GM12878 (cell line): ENCODE data around the gene APEX2. TPM values are rescaled to one million over a fixed set of nuclear protein-coding genes. Genes with fewer than 3 reads are reported as not detected.

Experiments
- ATAC-seq: fragments of 200-7000 bp; cut with Tn5 transposase; 3 replicates; pipeline ENCODE4 v1.9.1; 2020; ENCODE audit warnings: mild to moderate bottlenecking, moderate library complexity
- BruUV-seq: library from RNA; stranded (reverse); fragments of 400-500 nt; replicated peaks from 2 replicates; lab custom pipeline; 2021; lab: Mats Ljungman, UMichigan
- CTCF ChIA-PET: fragments of 300-600 bp; sonication (Branson Sonifier 250); formaldehyde crosslinking; extraction: SDS; loops from one replicate; lab custom pipeline; 2021; ENCODE audit warnings: inconsistent platforms; lab: Yijun Ruan, JAX
- POLR2A ChIA-PET: fragments of 350-600 bp; formaldehyde crosslinking; extraction: SDS; loops from one replicate; lab custom pipeline; 2021; ENCODE audit warnings: inconsistent platforms; lab: Charles Lee
- RAD21 ChIA-PET: fragments of 300-600 bp; sonication (Branson Sonifier 250); formaldehyde crosslinking; loops from one replicate; lab custom pipeline; 2023; ENCODE audit warnings: antibody characterized with exemption; ENCODE audit not compliant: unreplicated experiment; lab: Charles Lee
- SMC1A ChIA-PET: fragments of 300-600 bp; sonication (Branson Sonifier 250); formaldehyde crosslinking; loops from one replicate; lab custom pipeline; 2023; ENCODE audit not compliant: unreplicated experiment, uncharacterized antibody; lab: Charles Lee
- DNase-seq: peaks from one replicate; pipeline ENCODE4 v3.0.0-alpha.2; 2011; ENCODE audit warnings: low read depth, low spot score
- FAIRE-seq: peaks from 3 replicates; lab custom pipeline; 2011; peaks lifted over from hg19 to GRCh38; lab: Jason Lieb, UNC
- H2AFZ ChIP-seq: 2 replicates; pipeline ENCODE4 v1.6.0; 2011; ENCODE audit warnings: low read depth, low read length, control low read depth; ENCODE audit not compliant: control insufficient read depth
- H3K27ac ChIP-seq: 2 replicates; pipeline ENCODE4 v1.5.1; 2011; ENCODE audit warnings: control low read depth; ENCODE audit not compliant: control insufficient read depth, insufficient read depth
- H3K27me3 ChIP-seq, 2 experiments: replicated peaks in 1 of 2; 2 replicates each; pipeline versions ENCODE4 v1.6.0 to v1.6.1; 2011; ENCODE audit warnings: low read length in 1 of 2; ENCODE audit not compliant: control insufficient read depth in 2 of 2, insufficient read depth in 2 of 2
- H3K36me3 ChIP-seq, 2 experiments: 2 replicates each; pipeline ENCODE4 v1.5.1; 2011; ENCODE audit warnings: low read length in 1 of 2; ENCODE audit not compliant: control insufficient read depth in 2 of 2, insufficient read depth in 2 of 2
- H3K4me1 ChIP-seq: 2 replicates; pipeline ENCODE4 v1.6.1; 2011; ENCODE audit warnings: mild to moderate bottlenecking, low read length, moderate library complexity, mixed read lengths; ENCODE audit not compliant: control insufficient read depth, insufficient read depth
- H3K4me2 ChIP-seq: 2 replicates; pipeline ENCODE4 v1.6.0; 2011; ENCODE audit warnings: control low read depth; ENCODE audit not compliant: control insufficient read depth, insufficient read depth
- H3K4me3 ChIP-seq: fragments of 200-600 bp; sonication (generic); 2 replicates; pipeline ENCODE4 v1.5.1; 2016
- H3K79me2 ChIP-seq: 2 replicates; pipeline ENCODE4 v1.6.0; 2011; ENCODE audit warnings: low read length; ENCODE audit not compliant: control insufficient read depth, insufficient read depth
- H3K9ac ChIP-seq: 2 replicates; pipeline ENCODE4 v1.8.0; 2011; ENCODE audit warnings: low read length, control low read depth, mixed read lengths; ENCODE audit not compliant: control insufficient read depth, insufficient read depth
- H3K9me3 ChIP-seq: replicated peaks from 3 replicates; pipeline ENCODE4 v1.5.1; 2011; ENCODE audit warnings: mild to moderate bottlenecking, low read length; ENCODE audit not compliant: control insufficient read depth, insufficient read depth
- H4K20me1 ChIP-seq: 2 replicates; pipeline ENCODE4 v1.6.0; 2011; ENCODE audit not compliant: control insufficient read depth, insufficient read depth
- ASH2L ChIP-seq: fragments of 300-600, 200-600 bp; sonication (generic); IDR thresholded peaks from 2 replicates; pipeline ENCODE4 v1.6.1; 2017; ENCODE audit warnings: low read depth, mild to moderate bottlenecking, borderline replicate concordance
- BCL11A ChIP-seq: IDR thresholded peaks from 2 replicates; pipeline ENCODE4 v1.6.1; 2011; ENCODE audit warnings: low read depth, low read length
- CBFB ChIP-seq: IDR thresholded peaks from 2 replicates; pipeline ENCODE4 v1.6.1; 2016; ENCODE audit warnings: antibody characterized with exemption, low read depth
- EGR1 ChIP-seq, 2 experiments: IDR thresholded peaks; 1 replicate in 1 of 2; 2 replicates in 1 of 2; pipeline ENCODE4 v1.6.1; 2011 to 2012; ENCODE audit warnings: low read depth in 2 of 2, low read length in 2 of 2, borderline replicate concordance in 1 of 2, mild to moderate bottlenecking in 1 of 2, moderate library complexity in 1 of 2
- FOXK2 ChIP-seq: fragments of 450-650 bp; IDR thresholded peaks from 2 replicates; pipeline ENCODE4 v1.6.1; 2017; ENCODE audit warnings: mild to moderate bottlenecking, moderate library complexity
- HDAC6 ChIP-seq: fragments of 200-600 bp; sonication (generic); IDR thresholded peaks from one replicate; pipeline ENCODE4 v1.8.0; 2017; ENCODE audit warnings: antibody characterized with exemption; ENCODE audit not compliant: unreplicated experiment
- LARP7 ChIP-seq: fragments of 450-650 bp; IDR thresholded peaks from 2 replicates; pipeline ENCODE4 v1.6.1; 2017; ENCODE audit warnings: mild to moderate bottlenecking
- NR2F1 ChIP-seq: fragments of 450-650 bp; conservative IDR thresholded peaks from 2 replicates; pipeline ENCODE4 v1.6.1; 2017; ENCODE audit warnings: mild to moderate bottlenecking
- PAX5 ChIP-seq: IDR thresholded peaks from 2 replicates; pipeline ENCODE4 v1.6.1; 2011; ENCODE audit warnings: low read depth, low read length, borderline replicate concordance
- SREBF2 ChIP-seq: IDR thresholded peaks from 2 replicates; pipeline ENCODE4 v1.6.1; 2012; ENCODE audit warnings: mild to moderate bottlenecking, low read length
- ZNF207 ChIP-seq: fragments of 450-650 bp; IDR thresholded peaks from 2 replicates; pipeline ENCODE4 v1.6.1; 2014; ENCODE audit warnings: antibody characterized with exemption, mild to moderate bottlenecking, borderline replicate concordance
- WGBS: methylation state at CpG from one replicate; pipeline ENCODE4 v1.1.6; 2016; ENCODE audit warnings: low lambda C conversion rate; ENCODE audit not compliant: insufficient replicate concordance, insufficient coverage; ENCODE audit errors: missing lambda C conversion rate; 5-methylcytosine and 5-hydroxymethylcytosine counted together
- in situ Hi-C: fragments of 300-500 bp; cut with MboI; formaldehyde crosslinking; loops from 9 replicates; pipeline ENCODE4 v1.14.3; 2018; ENCODE audit warnings: mixed read lengths
- intact Hi-C: fragments of 100-400 bp; cut with micrococcal nuclease; formaldehyde crosslinking; loops from one replicate; pipeline ENCODE4 v1.14.2; 2022; ENCODE audit not compliant: unreplicated experiment
- polyA plus RNA-seq, 11 experiments: library from polyadenylated mRNA; depleted of rRNA in 4 of 11; unstranded in 6 of 11; stranded (reverse) in 5 of 11; fragments of >200 nt; fragmentation: Nextera tagmentation in 4 of 11; fragmentation: Illumina TruSeq in 1 of 11; extraction: Ambion mirVana in 4 of 11; extraction: Trizol in 1 of 11; gene quantifications; 1 replicate in 1 of 11; 2 replicates in 10 of 11; pipeline versions ENCODE4 v1.2.1 to v1.2.3, GENCODE V29; 2011 to 2016; ENCODE audit warnings: inconsistent platforms in 2 of 11, missing spikeins in 2 of 11, low read depth in 1 of 11
- total RNA-seq, 4 experiments: library from RNA; depleted of rRNA in 3 of 4; stranded (reverse); fragments of >200 nt in 3 of 4; fragmentation: Illumina TruSeq in 1 of 4; extraction: Trizol in 1 of 4; gene quantifications; 2 replicates each; pipeline versions ENCODE4 v1.2.1 to v1.2.3, GENCODE V29; 2013 to 2021
- TF ChIP-seq, protein P1 (sequence below): IDR thresholded peaks from 2 replicates; pipeline ENCODE4 v1.6.1; 2011; ENCODE audit warnings: mild to moderate bottlenecking, low read depth, low read length, moderate library complexity; ENCODE audit not compliant: insufficient replicate concordance
- TF ChIP-seq, protein P2 (sequence below): IDR thresholded peaks from 2 replicates; pipeline ENCODE4 v1.6.1; 2012; ENCODE audit warnings: improper control_type of control experiment, low read depth, low read length; ENCODE audit not compliant: insufficient replicate concordance
- TF ChIP-seq, protein P3 (sequence below): fragments of 450-650 bp; IDR thresholded peaks from 2 replicates; pipeline ENCODE4 v1.6.1; 2017; ENCODE audit warnings: mild to moderate bottlenecking, low read depth, inconsistent platforms; ENCODE audit not compliant: poor library complexity, severe bottlenecking

Gene APEX2
- total and polyA plus RNA-seq, 10 of the 15 experiments (the other 5 are each of a cell fraction or from before 2014, with no cell fraction given) = 14.9 to 51.7 (median 35.6) TPM

DNA sequence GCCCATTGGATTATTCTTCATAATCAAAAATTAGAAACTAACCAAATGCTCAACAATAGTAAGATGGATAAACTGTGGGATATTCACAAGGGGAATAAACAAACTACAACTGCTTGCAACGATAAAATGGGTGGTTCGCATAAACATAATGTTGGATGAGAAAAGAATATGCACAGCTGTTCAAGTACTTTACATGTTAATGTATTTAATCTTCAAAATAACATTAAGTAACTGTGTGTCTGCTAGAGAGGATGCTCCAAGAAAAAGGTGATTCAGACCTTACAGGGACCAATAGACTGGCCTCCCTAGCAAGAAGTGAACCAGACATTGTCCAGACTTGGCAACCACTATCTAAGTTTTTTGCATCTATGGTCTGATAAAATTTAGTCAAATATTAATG lies 8.5 kb upstream of the APEX2 start:
- Histone ChIP-seq H3K9ac (no peak overlapping the region), H3K4me3 (no peak overlapping the region), H2AFZ (no peak overlapping the region), H4K20me1 (no peaks in the 10 kb centered on the region), H3K27ac (no peak overlapping the region), H3K79me2 (no peaks in the 10 kb centered on the region), H3K4me2 (no peak overlapping the region), H3K36me3 (no peaks in the 10 kb centered on the region), H3K9me3 (no peaks in the 10 kb centered on the region), H3K27me3 (no peaks in the 10 kb centered on the region), H3K4me1 (no peaks in the 10 kb centered on the region; the same call in 1 of the 2 replicates)
- in situ Hi-C loops = no loop called here
- TF ChIP-seq FOXK2 (no peak), PAX5 (no peak), SREBF2 (no peak), CBFB (no peak), NR2F1 (no peak), HDAC6 (no peak), EGR1 (IDR thresholded peaks at IDR 0.05; ENCODE audit: borderline replicate concordance in 1 of 2, low read depth in 2 of 2, low read length in 2 of 2) (no peak), ASH2L (no peak), ZNF207 (no peak), LARP7 (no peak), BCL11A (no peak)
- TF ChIP-seq, protein P1, sequence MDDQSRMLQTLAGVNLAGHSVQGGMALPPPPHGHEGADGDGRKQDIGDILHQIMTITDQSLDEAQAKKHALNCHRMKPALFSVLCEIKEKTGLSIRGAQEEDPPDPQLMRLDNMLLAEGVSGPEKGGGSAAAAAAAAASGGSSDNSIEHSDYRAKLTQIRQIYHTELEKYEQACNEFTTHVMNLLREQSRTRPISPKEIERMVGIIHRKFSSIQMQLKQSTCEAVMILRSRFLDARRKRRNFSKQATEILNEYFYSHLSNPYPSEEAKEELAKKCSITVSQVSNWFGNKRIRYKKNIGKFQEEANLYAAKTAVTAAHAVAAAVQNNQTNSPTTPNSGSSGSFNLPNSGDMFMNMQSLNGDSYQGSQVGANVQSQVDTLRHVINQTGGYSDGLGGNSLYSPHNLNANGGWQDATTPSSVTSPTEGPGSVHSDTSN = no peak
- TF ChIP-seq, protein P2, sequence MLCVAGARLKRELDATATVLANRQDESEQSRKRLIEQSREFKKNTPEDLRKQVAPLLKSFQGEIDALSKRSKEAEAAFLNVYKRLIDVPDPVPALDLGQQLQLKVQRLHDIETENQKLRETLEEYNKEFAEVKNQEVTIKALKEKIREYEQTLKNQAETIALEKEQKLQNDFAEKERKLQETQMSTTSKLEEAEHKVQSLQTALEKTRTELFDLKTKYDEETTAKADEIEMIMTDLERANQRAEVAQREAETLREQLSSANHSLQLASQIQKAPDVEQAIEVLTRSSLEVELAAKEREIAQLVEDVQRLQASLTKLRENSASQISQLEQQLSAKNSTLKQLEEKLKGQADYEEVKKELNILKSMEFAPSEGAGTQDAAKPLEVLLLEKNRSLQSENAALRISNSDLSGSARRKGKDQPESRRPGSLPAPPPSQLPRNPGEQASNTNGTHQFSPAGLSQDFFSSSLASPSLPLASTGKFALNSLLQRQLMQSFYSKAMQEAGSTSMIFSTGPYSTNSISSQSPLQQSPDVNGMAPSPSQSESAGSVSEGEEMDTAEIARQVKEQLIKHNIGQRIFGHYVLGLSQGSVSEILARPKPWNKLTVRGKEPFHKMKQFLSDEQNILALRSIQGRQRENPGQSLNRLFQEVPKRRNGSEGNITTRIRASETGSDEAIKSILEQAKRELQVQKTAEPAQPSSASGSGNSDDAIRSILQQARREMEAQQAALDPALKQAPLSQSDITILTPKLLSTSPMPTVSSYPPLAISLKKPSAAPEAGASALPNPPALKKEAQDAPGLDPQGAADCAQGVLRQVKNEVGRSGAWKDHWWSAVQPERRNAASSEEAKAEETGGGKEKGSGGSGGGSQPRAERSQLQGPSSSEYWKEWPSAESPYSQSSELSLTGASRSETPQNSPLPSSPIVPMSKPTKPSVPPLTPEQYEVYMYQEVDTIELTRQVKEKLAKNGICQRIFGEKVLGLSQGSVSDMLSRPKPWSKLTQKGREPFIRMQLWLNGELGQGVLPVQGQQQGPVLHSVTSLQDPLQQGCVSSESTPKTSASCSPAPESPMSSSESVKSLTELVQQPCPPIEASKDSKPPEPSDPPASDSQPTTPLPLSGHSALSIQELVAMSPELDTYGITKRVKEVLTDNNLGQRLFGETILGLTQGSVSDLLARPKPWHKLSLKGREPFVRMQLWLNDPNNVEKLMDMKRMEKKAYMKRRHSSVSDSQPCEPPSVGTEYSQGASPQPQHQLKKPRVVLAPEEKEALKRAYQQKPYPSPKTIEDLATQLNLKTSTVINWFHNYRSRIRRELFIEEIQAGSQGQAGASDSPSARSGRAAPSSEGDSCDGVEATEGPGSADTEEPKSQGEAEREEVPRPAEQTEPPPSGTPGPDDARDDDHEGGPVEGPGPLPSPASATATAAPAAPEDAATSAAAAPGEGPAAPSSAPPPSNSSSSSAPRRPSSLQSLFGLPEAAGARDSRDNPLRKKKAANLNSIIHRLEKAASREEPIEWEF = no peak
- TF ChIP-seq, protein P3, sequence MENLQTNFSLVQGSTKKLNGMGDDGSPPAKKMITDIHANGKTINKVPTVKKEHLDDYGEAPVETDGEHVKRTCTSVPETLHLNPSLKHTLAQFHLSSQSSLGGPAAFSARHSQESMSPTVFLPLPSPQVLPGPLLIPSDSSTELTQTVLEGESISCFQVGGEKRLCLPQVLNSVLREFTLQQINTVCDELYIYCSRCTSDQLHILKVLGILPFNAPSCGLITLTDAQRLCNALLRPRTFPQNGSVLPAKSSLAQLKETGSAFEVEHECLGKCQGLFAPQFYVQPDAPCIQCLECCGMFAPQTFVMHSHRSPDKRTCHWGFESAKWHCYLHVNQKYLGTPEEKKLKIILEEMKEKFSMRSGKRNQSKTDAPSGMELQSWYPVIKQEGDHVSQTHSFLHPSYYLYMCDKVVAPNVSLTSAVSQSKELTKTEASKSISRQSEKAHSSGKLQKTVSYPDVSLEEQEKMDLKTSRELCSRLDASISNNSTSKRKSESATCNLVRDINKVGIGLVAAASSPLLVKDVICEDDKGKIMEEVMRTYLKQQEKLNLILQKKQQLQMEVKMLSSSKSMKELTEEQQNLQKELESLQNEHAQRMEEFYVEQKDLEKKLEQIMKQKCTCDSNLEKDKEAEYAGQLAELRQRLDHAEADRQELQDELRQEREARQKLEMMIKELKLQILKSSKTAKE = no peak
- ChIA-PET CTCF (no interaction called here), SMC1A (no interaction called here), RAD21 (no interaction called here), POLR2A (no interaction called here)
- 54% methylated on average over 2 of the region's 2 CpGs for WGBS
- ATAC-seq = no peak
- no TSS peak for BruUV-seq
- intact Hi-C loops = no loop called here
- no peak for FAIRE-seq
- no peak for DNase-seq
